Loucy (cell line): ENCODE results near the gene PMM1.

Source experiments
- EZH2phosphoT487 ChIP-seq: fragments of 200-600 bp; IDR thresholded peaks from 2 replicates; pipeline ENCODE4 v1.6.1; 2018; ENCODE audit warnings: antibody characterized with exemption, mild to moderate bottlenecking, moderate library complexity, borderline replicate concordance
- TF ChIP-seq, protein P1 (sequence below): fragments of 200-600 bp; sonication (generic); conservative IDR thresholded peaks from 2 replicates; pipeline ENCODE4 v1.5.1; 2014; ENCODE audit warnings: mild to moderate bottlenecking, antibody characterized with exemption, low read length

DNA sequence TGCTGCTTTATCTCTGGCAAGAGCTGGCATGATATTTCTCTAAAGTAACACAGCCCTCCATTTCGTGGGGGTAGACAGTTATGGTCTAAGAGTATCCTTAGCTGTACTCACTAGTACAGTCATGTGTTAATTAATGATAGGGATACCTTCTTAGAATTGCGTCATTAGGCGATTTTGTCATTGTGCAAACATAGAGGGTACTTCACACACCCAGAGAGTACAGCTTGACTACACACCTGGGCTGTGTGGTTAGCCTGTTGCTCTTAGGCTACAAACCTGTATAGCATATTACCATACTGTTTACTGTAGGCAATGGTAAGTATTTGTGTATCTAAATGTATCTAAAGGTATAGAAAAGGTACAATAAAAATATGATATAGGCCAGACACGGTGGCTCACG lies 48.5 kb upstream of the PMM1 start:
- TF ChIP-seq, protein P1, sequence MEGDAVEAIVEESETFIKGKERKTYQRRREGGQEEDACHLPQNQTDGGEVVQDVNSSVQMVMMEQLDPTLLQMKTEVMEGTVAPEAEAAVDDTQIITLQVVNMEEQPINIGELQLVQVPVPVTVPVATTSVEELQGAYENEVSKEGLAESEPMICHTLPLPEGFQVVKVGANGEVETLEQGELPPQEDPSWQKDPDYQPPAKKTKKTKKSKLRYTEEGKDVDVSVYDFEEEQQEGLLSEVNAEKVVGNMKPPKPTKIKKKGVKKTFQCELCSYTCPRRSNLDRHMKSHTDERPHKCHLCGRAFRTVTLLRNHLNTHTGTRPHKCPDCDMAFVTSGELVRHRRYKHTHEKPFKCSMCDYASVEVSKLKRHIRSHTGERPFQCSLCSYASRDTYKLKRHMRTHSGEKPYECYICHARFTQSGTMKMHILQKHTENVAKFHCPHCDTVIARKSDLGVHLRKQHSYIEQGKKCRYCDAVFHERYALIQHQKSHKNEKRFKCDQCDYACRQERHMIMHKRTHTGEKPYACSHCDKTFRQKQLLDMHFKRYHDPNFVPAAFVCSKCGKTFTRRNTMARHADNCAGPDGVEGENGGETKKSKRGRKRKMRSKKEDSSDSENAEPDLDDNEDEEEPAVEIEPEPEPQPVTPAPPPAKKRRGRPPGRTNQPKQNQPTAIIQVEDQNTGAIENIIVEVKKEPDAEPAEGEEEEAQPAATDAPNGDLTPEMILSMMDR = no peak
- TF ChIP-seq EZH2phosphoT487 = no peak
